ENCODE data around the gene SLC52A1.
A peak's percentile ranks its signal among the peaks of the same experiment; 100 is the strongest.

Gene SLC52A1

DNA sequence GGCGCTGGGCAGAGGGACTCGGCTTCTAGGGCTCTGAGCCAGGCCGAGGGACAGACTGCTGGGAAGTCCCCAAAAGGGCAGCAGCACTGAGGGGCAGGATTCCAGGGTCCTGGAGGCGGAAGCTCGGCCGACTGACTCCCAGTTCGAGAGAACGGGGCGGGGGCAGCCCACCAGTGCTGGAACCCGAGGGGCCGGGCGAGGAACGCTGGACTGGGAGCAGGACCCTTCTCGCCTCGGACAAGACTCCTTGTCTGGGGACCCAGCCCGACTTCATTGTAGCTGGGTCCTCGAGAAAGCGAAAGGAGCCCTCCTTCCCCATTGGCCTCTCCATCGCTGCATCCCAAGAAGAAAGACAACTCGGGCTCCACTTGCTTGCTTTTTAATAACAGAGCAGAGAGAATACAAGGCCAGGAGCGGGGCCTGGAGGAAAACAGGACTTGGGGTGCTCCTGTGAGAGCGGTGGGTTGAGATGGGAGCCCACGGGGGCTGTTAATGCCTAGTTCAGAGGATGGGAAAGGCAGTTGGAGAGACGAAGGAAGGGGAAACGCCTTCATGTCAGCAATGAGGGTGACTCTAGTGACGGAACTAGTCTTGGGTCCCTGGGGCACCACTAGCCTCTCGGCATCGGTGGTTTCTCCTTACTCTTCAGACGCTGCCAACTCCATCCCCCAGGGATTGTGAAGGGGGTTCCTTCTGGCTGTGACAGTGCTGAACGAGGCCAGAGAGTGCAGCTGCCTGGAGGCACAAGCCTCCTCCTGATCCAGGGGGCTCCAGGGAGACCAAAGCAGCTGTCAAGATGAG lies 47.3 kb downstream of the SLC52A1 start:
- DNase-seq (ENCODE audit: low read depth): no peak

GRCh38 chr17:4986951-4987766 lies 48.1 kb downstream of the SLC52A1 start, which contains the start of gene CAMTA2:
TSS of gene CAMTA2 (minus strand) at chr17:4987675. CDS start at chr17:4986222, 1,453 bp downstream.
- peak; percentile 71 for DNase-seq (ENCODE audit: low read depth)

DNA sequence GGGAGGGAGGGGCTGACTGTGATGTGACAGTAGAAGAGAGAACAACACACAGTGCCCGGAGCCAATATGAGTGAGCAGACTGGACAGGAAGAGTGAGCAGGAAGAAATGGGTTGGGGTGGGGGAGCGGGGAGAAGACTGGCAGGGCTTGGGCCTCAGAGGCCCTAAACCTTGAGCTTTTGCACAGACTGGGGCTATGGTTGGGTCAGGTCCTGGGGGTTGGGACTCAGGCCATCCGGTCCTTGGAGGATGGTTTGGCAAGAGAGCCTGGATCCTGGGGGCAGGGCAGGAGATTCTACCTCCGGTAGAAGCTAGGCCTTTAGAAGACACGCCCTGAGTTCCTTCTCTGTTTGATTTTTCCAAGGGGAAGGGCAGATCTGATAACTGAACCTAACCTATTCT lies 48.8 kb downstream of the SLC52A1 start:
- no peak for DNase-seq (ENCODE audit: low read depth)

All from stimulated activated CD8-positive, alpha-beta memory T cell treated with anti-CD3 and anti-CD28 coated beads, Interleukin-15, amount 100 ng/mL, for 1 hour (primary cell).